Endothelial cell of umbilical vein (primary cell): ENCODE measurements around the gene FOXP1.

ENCODE experiments used
- POLR2A ChIP-seq: IDR thresholded peaks from 2 replicates; pipeline ENCODE4 v1.6.1; 2012; ENCODE audit warnings: low read depth, mild to moderate bottlenecking, control low read depth, low read length
- POLR2AphosphoS5 ChIP-seq: IDR thresholded peaks from 2 replicates; pipeline ENCODE4 v1.6.1; 2012; ENCODE audit warnings: low read depth, mild to moderate bottlenecking, control low read depth, low read length, moderate library complexity; ENCODE audit not compliant: insufficient read depth

DNA sequence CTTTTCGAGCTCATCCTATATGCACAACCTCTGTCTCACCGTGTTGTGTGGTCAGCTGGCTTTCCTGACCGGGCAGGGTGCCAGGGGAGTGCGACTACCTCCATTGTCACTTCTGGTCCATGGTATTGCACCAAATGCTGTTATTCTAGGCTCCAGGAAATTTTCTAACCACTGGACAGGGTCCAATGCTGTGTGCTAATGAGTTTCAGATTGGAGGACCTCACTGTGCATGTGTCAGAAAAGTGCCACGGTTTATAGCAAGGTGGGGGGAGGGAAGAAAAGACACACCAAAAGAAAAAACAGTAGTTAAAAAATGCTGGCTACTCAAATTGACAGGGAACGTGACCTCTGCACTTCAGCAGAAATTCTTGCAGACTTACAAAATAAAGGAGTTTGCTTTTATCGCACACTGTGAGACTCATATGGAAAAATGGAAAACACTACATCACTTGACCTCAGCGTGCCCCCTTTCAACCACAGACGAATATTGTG lies 480.1 kb downstream of the FOXP1 start:
- peak; percentile 42 for TF ChIP-seq POLR2AphosphoS5
- TF ChIP-seq POLR2A = no peak
